ENCODE measurements around the gene GLT8D1.

Gene GLT8D1

GRCh38 chr3:52705688-52706686 lies at the start of gene GLT8D1, which contains the start of gene SPCS1:
GLT8D1 (minus strand) TSS chr3:52705791; CDS start chr3:52700460, 5,331 bp downstream.
SPCS1 (plus strand) TSS chr3:52706106; CDS start chr3:52706247, 141 bp downstream.
- peak; percentile 94 for DNase-seq (ENCODE audit: low spot score)
- no peak for TF ChIP-seq CTCF (IDR thresholded peaks at IDR 0.05; ENCODE audit: extremely low read depth, missing control alignments)

- TF ChIP-seq CTCF (IDR thresholded peaks at IDR 0.05; ENCODE audit: extremely low read depth, missing control alignments) = no peak
- DNase-seq (ENCODE audit: low spot score) = no peak
Observed at GRCh38 chr3:52754373-52754772, 48.8 kb upstream of the GLT8D1 start.

- TF ChIP-seq CTCF (IDR thresholded peaks at IDR 0.05; ENCODE audit: extremely low read depth, missing control alignments) = no peak
- no peak for DNase-seq (ENCODE audit: low spot score)
Observed at GRCh38 chr3:52752045-52752660, 46.6 kb upstream of the GLT8D1 start.

- no peak for DNase-seq (ENCODE audit: low spot score)
- TF ChIP-seq CTCF (IDR thresholded peaks at IDR 0.05; ENCODE audit: extremely low read depth, missing control alignments) = no peak
Observed at GRCh38 chr3:52743721-52744120, 38.1 kb upstream of the GLT8D1 start.

GRCh38 chr3:52743152-52743551 lies 37.6 kb upstream of the GLT8D1 start:
- no peak for DNase-seq (ENCODE audit: low spot score)
- TF ChIP-seq CTCF (IDR thresholded peaks at IDR 0.05; ENCODE audit: extremely low read depth, missing control alignments) = no peak

GRCh38 chr3:52742418-52743041 lies 36.9 kb upstream of the GLT8D1 start:
- DNase-seq (ENCODE audit: low spot score) = peak; percentile 58
- TF ChIP-seq CTCF (IDR thresholded peaks at IDR 0.05; ENCODE audit: extremely low read depth, missing control alignments) = peak; percentile 35
